ENCODE data around the gene UNC13D.
A peak's percentile ranks its signal among the peaks of the same experiment; 100 is the strongest.

The UNC13D gene

DNA sequence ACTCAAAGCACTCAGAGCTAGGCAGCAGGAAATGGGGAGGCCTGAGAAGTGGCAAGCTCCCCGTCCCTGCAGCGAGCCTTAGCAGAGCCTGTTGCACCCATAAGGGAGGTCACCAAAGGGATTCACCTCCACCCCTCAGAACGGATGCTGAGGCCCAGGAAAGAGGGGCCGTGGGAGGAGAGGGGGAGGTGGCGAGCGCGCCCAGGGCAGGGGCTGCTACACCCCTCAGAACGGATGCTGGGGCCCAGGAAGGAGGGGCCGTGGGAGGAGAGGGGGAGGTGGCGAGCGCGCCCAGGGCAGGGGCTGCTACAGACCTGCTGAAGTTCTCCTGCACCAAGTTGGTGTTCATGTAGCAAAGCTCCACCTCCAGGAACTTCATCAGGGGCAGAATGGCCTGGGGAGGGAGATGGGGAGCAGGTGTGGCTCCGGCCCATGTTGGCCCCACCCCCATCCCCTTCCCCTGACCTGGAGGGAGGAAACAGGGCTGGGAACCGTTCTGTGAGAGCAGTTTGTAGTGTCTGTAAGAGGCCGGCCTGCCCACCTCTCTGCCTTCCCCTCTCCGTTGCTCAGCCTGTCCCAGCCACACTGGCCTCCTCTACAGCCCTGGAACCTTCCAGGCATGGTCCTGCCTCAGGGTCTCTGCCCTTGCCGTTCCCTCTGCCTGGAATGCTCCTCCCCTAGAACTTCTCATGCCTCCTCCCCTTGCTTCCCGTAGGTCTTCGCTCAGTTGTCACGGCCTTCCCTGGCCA is 11.4 kb downstream of the UNC13D start:
- DNase-seq = peak; percentile 23

DNA sequence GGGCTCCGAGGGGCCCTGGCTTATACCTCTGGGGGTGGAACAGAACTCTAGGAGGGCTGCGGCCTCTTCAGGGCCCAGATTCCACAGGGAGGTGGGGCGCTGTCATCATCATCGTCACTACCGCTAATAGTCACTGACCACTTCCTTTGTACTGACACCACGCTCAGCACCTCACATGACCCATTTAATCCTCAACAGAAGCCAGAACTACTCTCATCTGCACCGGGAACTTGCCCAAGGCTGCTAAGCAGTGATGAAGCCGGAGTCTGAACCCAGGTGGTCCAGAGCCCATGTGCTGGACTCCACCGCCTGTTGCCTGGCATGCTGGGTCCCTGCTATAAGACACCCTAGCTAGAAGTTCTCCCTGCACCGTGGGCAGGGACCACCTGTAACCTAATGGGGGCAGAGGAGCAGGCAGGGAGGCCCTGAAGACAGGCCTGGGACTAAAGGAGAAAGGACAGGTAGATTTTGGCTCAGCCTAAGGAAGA is 12.0 kb downstream of the UNC13D start:
- no peak for DNase-seq

DNA sequence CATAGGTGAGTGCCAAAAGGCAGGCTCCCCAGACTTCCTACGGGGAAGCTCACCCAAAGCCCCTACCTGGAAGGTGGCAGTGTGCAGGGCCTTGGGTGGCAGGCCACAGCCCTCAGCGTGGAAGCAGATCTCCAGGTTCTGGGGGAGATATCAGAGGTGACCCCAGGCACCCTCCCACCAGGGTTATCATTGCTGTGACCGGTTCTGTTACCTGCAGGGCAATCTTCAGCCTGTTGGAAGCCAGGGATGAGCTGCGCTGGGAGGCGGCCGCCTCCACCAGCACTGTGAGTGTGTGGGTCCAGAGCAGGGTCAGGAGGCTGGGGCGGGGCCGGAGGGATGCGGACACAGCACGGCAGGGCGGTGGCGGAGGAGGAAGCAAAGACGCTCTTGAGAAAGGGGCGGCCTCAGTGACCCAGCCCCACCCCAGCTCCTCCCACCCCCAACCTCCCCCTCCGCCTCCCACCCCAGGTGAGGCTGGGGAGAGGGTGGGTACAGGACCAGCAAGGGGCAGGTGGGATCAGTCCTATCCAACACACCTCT is 13.1 kb downstream of the UNC13D start:
- no peak for DNase-seq

DNA sequence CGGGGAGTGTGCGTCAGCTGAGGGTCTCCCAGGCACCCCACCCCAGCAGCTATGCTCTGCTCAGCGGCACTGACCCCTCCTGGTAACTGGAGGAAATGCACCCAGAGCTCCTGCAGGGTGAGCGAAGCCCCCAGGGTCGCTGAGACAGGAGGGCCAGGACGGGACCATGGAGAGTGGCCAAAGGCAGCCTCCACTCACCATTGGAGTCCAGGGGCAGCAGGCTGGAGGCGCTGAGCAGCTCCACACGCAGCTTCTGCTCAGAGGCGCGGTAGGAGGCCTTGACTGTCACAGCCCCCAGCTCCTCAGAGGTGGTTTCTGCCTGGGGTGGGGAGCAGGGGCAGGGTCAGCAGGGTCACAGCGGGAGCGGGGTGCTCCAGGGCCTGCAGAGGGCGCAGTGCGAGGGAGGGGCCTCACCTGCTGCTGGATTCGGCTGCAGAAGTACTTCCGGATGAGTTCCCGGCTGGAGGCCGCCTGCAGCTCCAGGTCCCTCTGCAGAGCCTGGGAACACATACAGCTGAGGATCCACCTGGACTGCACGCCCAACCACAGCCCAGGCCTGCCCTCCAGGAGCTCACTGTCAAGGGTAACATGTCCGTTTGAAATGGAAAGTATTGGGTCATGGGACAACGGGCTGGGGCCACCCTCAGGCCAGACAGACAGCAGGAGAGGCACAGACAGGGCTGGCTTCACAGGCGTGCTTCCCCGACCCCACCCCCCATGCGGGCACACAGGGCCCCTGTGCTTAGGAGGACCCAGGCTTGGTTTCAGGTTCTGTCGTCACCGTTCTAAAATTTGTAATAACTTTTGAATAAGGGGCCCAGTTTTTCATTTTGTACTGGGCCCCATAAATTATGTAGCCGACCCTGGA is 13.8 kb downstream of the UNC13D start:
- no peak for DNase-seq

DNA sequence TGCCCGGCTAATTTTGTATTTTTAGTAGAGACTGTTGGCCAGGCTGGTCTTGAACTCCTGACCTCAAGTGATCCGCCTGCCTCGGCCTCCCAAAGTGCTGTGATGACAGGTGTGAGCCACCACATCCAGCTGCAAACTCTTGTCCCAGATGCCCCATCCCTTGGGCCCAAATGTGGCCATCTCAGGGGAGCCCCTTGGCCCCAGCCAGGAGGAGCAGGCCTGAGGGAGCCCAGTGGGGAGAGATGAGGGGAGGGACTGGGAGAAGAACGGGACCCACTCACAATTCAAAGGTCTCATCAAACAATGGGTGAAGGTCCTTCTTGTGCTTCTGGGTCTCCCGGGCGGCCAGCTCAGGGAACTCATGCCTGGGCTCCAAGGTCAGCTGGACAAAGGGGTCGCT is 14.5 kb downstream of the UNC13D start:
- DNase-seq = no peak

DNA sequence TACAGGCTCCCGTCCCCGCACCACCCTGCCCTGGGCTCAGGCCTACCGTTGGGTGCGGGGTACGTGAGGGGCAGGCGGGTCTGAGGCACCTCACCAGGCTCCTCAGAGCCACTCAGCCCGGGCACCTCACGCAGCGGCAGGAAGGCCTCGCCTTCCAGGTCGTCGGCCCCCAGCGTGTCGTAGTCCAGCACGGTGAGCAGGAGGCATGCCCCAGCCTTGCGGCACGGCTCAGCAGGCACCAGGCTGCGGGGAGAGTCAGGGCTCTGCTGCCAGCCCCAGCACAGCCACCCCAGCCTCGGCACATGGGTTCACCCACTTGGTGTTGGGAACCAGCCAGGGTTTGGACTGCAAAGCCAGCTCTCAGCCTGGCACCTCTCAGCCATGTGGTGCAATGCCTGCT is 15.5 kb downstream of the UNC13D start:
- DNase-seq = no peak

DNA sequence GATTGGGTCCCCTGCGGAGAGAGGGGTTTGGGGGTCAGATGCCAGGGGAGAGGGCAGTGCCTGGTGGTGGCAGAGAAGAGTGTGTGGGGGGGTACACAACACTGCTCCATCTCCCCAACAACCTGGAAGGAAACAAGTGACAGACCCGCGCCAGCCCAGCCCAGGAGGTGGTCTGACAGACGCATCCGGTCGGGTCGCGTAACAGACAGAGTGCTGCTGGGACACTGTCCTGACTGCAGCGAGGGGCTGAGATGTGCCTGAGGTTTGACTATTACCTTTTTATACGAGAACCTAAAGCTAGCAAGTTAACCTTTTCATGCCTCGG is 16.2 kb downstream of the UNC13D start:
- DNase-seq = no peak

DNA sequence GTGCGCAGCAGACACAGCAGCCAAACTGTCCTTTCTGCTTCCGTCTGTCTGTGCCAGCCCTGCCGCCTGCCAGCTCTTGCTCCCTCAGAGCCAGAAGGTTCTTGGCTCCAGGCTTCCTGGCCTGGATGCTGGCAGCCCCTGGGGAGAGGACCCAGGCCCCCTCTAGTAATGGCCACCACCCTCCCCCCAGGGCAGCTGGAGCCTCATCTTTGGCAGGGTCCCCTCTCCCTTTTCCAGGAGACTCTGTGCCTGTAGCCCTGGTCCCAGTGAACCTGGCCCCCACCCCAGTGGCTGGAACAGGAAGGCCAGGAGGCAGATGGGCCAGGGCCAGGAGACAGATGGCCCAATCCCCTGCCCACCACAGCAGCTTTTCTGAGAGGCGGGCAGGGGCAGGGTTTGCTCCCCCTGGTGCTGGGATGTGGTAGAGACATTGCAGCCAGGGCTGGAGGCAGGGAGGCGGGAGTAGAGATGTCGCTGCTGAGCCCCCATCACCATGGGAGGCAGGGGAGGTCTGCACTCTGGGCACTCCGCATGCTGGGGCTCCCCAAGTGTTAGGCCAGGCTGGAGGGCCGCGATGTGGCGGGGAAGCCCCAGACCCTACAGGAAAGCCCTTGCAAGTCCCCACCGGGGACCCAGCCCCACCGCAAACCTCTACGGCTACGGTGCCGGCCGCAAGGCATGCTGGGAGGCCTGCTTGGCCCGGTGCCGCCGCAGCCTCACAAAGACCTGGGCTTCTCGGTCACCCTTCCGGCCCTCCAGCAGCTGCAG is 16.7 kb downstream of the UNC13D start:
- DNase-seq = peak; percentile 60

DNA sequence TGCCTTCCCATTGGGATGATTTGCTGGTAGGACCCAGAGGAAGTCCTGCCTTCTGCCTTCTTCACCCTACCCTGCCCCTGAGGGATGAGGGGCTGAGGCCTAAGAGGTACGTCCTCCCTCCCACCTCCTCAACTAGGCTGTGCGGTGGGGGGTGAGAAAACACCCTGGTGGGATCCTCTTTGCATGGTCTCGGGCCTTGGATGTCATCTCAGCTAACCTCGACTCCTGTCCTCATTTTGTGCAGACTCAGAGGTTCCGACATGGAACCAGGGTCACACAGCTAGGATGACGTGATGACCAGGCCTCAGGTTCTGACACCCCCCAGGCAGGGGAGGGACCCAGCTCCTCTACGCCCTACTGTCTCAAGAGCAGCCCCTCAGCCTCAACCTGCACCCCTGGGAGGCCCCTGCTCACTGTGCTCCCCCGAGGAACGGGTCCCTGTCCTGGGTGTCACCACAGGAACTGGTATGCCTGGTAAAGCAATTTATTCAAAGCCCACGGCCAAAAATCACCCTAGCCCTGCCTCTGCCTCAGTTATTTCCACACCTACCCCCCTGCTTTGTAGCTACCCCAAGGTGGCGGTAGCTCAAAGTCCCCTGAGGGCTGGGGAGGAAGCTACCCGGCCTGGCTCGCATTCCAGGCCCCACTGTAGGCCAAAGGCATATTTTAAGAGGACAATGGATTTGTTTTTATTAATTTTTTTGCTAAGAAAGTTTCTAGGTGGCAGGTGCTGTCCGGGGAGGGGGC is 17.5 kb downstream of the UNC13D start:
- DNase-seq = no peak

DNA sequence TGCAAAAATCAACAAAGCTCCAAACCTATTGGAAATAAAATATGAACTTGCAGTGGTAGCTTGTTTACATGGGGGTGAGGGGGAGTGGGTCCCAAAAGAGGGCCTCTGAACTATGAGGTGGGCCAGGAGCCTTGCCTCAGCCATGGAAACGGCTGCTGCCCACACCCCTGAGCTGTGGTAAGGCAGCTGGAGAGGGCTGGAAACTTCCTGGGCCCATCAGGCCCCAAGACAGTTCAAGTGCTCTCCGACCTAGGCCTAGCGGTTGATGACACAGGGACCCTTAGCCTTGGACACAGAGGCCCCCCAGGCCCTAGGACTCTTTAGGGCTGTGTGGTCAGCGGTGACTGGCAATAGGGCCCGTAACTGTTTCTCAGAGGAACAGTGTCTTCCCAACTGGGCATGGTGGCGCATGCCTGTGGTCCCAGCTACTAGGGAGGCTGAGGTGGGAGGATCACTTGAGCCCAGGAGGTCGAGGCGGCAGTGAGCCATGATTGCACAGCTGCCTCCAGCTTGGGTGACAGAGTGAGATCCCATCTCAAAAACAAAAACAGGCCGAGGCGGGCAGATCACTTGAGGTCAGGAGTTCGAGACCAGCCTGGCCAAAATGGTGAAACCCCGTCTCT is 18.3 kb downstream of the UNC13D start:
- no peak for DNase-seq

DNA sequence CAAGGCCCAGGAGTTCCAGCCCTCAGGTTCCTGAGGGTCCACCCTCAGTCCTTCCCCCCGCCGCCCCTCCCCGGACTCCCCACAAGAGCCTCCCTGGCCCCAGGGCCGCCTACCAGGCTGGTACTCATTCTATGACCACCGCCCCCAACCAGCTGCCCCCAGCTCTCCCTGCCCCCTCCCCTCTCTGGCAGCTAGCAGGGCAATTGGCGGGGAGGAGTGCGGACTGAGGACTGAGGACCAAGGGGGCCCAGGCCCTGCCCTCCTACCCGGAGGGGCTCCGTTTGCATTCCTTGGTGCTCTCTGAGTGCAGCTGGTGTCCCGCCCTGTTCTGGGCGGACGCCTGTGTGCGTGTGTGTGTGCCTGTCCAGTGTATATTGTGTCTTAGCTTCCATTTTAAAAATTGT is 19.1 kb downstream of the UNC13D start:
- DNase-seq = no peak

DNA sequence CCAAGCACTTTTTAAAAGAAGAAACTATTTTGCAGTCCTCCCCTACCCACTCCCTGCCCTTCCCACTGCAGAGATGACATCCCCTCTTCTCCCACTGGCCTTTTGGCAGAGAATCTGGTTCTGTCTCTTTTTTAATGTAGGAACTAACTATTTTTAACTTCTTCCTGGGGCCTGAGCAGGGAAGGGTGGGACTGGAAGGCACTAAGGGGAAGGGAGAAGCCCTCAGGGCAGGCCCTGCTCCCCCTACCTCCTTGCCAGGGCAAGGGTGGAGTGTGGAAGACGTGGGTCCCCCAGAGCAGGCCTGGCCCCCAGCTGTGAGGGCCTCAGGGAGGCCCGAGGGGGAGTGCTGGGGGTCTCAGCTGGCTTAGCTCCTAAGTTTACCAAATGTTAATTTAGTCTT is 19.5 kb downstream of the UNC13D start:
- no peak for DNase-seq

DNA sequence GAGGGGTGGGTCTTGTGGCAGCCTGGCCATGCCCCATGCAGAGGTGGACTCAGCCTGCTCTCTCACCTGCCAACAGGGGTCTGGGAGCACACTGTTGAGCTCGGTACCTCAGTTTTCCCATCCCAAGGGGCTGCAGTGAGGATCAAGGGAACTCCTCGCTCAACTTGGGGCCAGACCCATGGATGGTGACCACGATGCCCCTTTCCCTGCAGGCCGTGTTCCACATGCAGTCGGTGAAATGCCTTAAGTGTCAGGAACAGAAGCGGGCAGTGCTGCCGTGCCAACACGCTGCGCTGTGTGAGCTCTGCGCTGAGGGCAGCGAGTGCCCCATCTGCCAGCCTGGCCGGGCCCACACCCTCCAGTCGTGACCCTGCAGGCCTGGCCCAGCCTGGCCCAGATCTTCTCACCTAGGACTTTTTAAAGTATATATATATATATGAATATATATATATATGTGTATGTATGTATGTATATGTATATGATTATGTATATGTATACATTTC is 20.1 kb downstream of the UNC13D start:
- DNase-seq = no peak

DNA sequence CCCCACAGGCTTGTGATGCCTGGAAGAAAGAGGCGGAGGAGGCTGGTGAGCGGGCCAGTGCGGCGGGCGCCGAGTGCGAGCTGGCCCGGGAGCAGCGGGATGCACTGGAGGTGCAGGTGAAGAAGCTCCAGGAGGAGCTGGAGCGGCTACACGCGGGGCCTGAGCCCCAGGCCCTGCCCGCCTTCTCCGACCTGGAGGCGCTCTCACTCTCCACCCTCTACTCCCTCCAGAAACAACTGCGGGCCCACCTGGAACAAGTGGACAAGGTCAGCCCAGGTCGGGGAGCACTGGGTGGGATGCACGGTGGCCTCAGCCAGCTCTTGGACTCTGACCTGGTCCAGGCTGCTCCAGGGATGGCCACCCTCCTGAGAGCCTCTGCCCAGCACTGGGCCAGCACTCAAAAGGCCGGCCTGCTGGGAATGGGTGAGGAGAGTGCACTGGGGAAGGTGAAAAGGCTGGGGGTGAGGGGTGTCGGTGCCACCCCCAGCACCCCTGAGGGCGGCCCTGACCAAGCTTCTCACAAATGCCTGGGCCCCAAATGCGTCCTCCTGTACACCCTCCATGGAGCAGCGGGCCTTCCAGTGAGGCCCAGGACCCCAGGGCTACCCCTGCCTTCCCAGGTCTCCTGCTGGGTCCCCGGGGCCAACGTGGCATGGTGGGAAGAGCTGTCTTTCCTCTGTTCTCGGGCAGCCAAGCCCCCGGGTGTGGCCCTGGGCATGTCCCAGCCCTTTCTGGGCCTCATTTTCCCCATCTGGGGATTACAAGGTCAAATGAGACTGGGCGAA is 20.8 kb downstream of the UNC13D start:
- no peak for DNase-seq

DNA sequence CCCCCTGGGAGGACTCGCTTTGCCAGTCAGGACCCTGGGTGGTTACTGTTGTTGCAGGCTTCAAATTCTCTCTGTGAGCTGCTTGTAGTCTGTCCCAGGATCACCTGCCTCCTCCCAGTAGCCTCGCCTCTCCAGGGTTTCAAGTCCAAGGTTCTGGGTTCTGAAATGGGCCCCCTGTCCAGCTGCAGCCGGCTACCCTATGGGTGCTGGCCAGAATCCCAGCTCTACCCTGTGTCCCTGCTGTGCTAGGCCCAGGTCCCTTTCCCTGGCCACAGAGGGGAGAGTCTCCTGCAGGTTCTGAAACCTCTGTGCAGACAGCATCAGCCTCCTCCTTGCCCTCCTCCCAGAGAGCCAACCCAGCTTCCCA is 21.4 kb downstream of the UNC13D start:
- no peak for DNase-seq

DNA sequence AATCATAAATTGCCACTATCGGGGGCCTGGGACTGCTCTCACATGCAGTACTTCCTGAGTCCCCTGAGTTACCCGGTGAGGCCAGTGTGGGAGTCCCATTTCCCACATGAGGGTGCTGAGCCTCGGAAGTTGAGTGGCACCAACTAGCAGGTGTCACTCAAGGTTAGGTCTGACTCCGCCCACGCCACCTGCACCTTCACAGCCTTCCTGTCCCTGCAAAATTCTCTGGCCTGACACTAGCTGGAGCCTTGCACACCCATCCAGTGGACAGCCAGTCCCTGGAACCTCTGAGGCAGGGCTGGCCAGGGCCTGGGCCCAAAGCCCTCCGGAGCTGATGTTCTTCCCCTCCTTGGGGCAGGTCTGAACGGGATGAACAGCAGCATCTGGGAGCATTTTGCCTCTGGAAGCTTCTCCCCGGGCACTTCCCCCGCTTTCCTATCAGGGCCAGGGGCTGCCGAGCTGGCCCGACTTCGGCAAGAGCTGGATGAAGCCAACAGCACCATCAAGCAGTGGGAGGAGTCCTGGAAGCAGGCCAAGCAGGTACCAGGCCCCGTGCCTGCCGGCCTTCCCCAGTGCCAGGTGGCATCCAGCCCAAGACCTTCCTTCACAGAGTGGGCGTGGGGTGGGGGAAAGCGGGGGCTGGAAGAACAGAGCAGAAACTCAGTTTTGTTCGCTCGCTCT is 21.9 kb downstream of the UNC13D start:
- no peak for DNase-seq

DNA sequence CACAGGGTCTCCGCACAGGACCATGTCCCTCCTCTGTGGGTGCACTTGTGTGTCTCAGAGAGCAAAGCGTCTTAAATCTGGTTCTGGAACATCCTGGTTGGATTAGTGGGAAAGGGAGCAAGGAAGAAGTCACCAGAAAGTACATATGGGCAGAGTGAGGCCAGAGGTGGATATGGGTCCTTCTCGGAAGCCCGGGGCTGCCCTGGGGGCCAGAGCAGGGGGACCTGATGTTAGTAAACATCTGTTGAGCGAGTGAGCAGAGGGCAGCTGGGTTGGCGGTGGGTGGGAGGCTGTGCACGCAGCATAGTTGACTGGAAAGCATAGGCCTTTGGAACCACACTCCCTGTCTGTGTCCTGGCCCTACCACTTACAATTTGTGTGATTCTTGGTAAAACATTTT is 22.7 kb downstream of the UNC13D start:
- no peak for DNase-seq

DNA sequence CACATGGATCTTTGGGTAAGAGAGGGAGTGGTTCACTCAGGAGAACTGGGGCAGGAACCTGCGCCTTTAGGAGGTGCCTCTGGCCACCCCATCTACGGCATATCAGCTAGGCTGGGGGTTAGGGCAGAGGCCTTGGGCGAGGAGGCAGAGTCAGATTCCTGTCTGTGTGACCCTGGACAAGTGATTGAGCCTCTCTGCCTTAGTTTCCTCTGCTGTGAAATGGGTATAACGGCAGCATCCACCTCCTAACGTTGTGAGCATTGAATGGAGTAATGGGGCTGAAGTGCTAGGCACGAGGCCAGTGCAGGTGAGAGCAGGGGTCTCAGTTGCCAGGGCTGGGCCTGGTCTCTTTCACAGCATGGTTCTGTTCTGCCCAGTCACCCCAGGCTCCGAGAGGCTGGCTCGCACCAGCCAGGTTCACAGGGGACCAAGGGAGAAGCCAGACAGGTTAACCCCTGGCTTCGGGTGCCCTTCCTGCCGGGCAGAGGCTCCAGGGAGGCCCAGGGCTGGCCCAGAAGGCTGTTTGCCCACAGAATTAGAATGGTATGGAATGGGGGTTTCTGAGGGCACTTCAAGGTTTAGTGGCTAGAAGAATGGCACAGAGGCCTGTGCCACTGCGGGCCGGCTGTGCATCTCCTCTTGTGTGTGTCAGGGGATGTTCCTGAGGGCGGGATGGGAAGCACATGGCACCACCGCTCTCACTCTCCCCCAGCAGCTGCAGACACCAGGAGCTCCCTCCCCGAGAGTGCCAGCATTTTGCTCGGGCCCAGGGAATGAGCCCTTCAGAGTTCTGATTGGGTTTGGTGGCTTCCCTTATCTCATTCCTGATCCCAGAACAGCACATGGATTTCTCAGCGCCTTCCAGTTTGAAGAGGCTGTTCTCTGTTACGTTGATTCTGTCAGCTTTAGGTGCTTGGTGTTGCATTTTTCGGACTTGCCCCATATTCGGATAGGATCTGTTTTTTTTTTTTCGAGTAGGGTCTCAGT is 23.8 kb downstream of the UNC13D start:
- no peak for DNase-seq

DNA sequence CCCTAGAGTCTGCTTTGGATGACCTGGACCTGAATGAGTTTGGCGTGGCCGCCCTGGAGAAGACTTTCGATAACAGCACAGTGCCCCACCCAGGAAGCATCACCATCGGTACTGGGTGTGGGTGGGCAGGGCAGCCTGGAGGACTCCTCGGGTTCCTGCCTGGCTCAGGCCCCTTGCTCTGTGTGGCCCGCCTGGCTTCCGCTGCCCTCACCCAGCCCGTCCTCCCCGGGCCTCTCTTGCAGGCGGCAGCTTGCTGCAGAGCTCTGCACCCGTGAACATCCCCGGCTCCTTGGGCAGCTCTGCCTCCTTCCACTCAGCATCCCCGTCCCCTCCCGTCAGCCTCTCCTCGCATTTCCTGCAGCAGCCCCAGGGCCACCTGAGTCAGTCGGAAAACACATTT is 24.5 kb downstream of the UNC13D start:
- DNase-seq = no peak

Measured in NCI-H146 (cell line).